OCI-LY1 (cell line): ENCODE data around the gene ASTE1.

Source experiments
- H2AFZ ChIP-seq: fragments of 200-600 bp; sonication (generic), shearing (Covaris generic); 2 replicates; pipeline ENCODE4 v1.6.0; 2014; ENCODE audit warnings: antibody characterized with exemption, mild to moderate bottlenecking, low read length
- H3F3A ChIP-seq: fragments of 200-600 bp; sonication (generic), shearing (Covaris generic); 2 replicates; pipeline ENCODE4 v1.6.0; 2014; ENCODE audit warnings: mild to moderate bottlenecking, antibody characterized with exemption, low read length, moderate library complexity; ENCODE audit not compliant: insufficient read depth
- H3K27ac ChIP-seq: fragments of 200-600 bp; sonication (generic); 2 replicates; pipeline ENCODE4 v1.5.1; 2014; ENCODE audit warnings: low read length, mixed run types, mild to moderate bottlenecking, low read depth; ENCODE audit not compliant: poor library complexity, severe bottlenecking
- H3K27me3 ChIP-seq: fragments of 200-600 bp; sonication (generic); 2 replicates; pipeline ENCODE4 v1.6.0; 2014; ENCODE audit warnings: antibody characterized with exemption, mild to moderate bottlenecking, low read length, moderate library complexity; ENCODE audit not compliant: insufficient read depth
- H3K36me3 ChIP-seq: fragments of 200-600 bp; sonication (generic); 2 replicates; pipeline ENCODE4 v1.6.1; 2014; ENCODE audit warnings: mild to moderate bottlenecking, antibody characterized with exemption, low read length, moderate library complexity, mixed read lengths; ENCODE audit not compliant: insufficient read depth
- H3K4me1 ChIP-seq: fragments of 200-600 bp; sonication (generic); 2 replicates; pipeline ENCODE4 v1.5.1; 2014; ENCODE audit warnings: mild to moderate bottlenecking, low read length, moderate library complexity; ENCODE audit not compliant: insufficient read depth, severe bottlenecking
- H3K4me2 ChIP-seq: fragments of 200-600 bp; sonication (generic), shearing (Covaris generic); 2 replicates; pipeline ENCODE4 v1.6.1; 2014; ENCODE audit warnings: low read length
- H3K4me3 ChIP-seq: fragments of 200-600 bp; sonication (generic); 2 replicates; pipeline ENCODE4 v1.5.1; 2014; ENCODE audit warnings: low read length, low read depth, mild to moderate bottlenecking, mixed read lengths; ENCODE audit not compliant: poor library complexity, severe bottlenecking
- H3K79me2 ChIP-seq: fragments of 200-600 bp; shearing (Covaris generic); 2 replicates; pipeline ENCODE4 v1.6.1; 2016; ENCODE audit warnings: mixed run types, low read length, mixed read lengths; ENCODE audit not compliant: insufficient read depth
- H3K9ac ChIP-seq: fragments of 200-600 bp; sonication (generic), shearing (Covaris generic); 2 replicates; pipeline ENCODE4 v1.6.1; 2014; ENCODE audit warnings: mild to moderate bottlenecking, low read length, mixed read lengths
- H3K9me2 ChIP-seq: fragments of 200-600 bp; sonication (generic), shearing (Covaris generic); 2 replicates; pipeline ENCODE4 v1.6.1; 2014; ENCODE audit warnings: low read depth, mild to moderate bottlenecking, low read length, mixed read lengths
- H3K9me3 ChIP-seq: fragments of 200-600 bp; shearing (Covaris generic); 2 replicates; pipeline ENCODE4 v1.6.1; 2014; ENCODE audit warnings: low read length, mixed read lengths
- H4K20me1 ChIP-seq: fragments of 200-600 bp; sonication (generic), shearing (Covaris generic); 2 replicates; pipeline ENCODE4 v1.6.0; 2016; ENCODE audit warnings: mild to moderate bottlenecking, low read length; ENCODE audit not compliant: insufficient read depth
- EZH2 ChIP-seq: fragments of 200-600 bp; sonication (generic), shearing (Covaris generic); IDR thresholded peaks from 2 replicates; pipeline ENCODE4 v1.8.0; 2017; ENCODE audit warnings: borderline replicate concordance, mixed run types, mild to moderate bottlenecking, antibody characterized with exemption, low read length, moderate library complexity, mixed read lengths
- TF ChIP-seq, protein P1 (sequence below): fragments of 200-600 bp; sonication (generic), shearing (Covaris generic); IDR thresholded peaks from 2 replicates; pipeline ENCODE4 v1.5.1; 2017; ENCODE audit warnings: mild to moderate bottlenecking, antibody characterized with exemption, low read length, moderate library complexity, mixed read lengths

Gene ASTE1

DNA sequence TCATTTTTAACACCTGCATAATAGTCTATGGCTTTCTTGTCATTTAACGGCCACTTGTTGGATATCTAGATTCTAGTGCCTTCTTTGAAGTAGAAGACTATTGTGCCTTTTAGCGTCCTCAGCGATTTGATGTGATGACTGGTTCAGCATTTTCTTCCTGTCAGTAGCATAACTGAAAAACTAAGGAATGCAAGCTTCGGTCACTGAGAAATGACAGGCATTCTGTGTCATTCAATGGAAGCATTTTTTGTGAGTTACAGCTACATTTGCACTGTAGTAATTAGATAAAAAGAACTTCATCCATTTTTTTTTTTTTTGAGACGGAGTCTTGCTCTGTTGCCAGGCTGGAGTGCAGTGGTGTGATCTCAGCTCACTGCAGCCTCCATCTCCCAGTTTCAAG, 10.4 kb upstream of the ASTE1 start:
- Histone ChIP-seq H2AFZ (no peak overlapping the region), H3K27ac (no peak overlapping the region), H3K4me2 (no peak overlapping the region)

DNA sequence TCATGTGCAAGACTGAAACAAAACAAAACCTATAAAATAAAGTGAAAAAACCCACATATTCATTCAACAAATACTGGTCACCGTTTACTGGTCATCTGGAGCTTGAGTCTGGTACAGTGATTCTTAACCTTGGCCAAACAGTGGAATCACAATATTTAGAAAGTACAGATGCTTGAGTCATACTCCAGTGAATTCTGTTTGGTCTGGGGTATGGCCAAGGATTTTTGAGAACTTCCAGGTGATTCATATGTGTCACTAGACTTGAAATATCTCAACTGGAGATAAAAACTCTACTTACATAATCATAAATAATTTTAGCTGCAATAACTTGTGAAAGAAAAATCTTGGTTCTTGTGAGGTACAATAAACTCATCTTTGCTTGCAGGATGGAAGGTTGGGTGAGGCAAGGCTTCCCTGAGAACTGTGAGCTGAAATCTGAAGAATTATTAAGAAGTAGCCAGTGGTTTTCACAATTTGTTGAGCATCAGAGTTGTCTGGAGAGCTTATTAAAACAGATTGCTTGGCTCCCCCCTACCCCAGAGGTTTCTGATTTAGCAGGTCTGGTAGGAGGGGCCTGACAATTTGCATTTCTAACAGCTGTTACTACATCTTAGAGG, 9.7 kb upstream of the ASTE1 start:
- Histone ChIP-seq H3K4me2 (no peak overlapping the region), H4K20me1 (no peaks in the 10 kb centered on the region), H3K79me2 (no peaks in the 10 kb centered on the region), H3K9ac (no peak overlapping the region), H3K27me3 (no peaks in the 10 kb centered on the region), H2AFZ (no peak overlapping the region), H3K9me2 (no peaks in the 10 kb centered on the region), H3K27ac (no peak overlapping the region), H3K4me3 (no peak overlapping the region), H3K4me1 (no peaks in the 10 kb centered on the region), H3K36me3 (no peaks in the 10 kb centered on the region), H3F3A (no peaks in the 10 kb centered on the region), H3K9me3 (no peaks in the 10 kb centered on the region)
- TF ChIP-seq, protein P1, sequence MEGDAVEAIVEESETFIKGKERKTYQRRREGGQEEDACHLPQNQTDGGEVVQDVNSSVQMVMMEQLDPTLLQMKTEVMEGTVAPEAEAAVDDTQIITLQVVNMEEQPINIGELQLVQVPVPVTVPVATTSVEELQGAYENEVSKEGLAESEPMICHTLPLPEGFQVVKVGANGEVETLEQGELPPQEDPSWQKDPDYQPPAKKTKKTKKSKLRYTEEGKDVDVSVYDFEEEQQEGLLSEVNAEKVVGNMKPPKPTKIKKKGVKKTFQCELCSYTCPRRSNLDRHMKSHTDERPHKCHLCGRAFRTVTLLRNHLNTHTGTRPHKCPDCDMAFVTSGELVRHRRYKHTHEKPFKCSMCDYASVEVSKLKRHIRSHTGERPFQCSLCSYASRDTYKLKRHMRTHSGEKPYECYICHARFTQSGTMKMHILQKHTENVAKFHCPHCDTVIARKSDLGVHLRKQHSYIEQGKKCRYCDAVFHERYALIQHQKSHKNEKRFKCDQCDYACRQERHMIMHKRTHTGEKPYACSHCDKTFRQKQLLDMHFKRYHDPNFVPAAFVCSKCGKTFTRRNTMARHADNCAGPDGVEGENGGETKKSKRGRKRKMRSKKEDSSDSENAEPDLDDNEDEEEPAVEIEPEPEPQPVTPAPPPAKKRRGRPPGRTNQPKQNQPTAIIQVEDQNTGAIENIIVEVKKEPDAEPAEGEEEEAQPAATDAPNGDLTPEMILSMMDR: no peak
- no peak for TF ChIP-seq EZH2

More for the DNA sequence above, 10.4 kb upstream of the ASTE1 start:
- no peaks in the 10 kb centered on the region for H4K20me1 ChIP-seq
- no peaks in the 10 kb centered on the region for H3K27me3 ChIP-seq
- TF ChIP-seq EZH2: no peak
- TF ChIP-seq, protein P1: no peak
- H3K36me3 ChIP-seq: no peaks in the 10 kb centered on the region
- no peaks in the 10 kb centered on the region for H3K9me2 ChIP-seq
- no peaks in the 10 kb centered on the region for H3K9me3 ChIP-seq
- no peaks in the 10 kb centered on the region for H3F3A ChIP-seq
- no peak overlapping the region for H3K9ac ChIP-seq
- peaks cover 3% of the 10 kb centered on the region for H3K4me1 ChIP-seq
- no peak overlapping the region for H3K4me3 ChIP-seq
- no peaks in the 10 kb centered on the region for H3K79me2 ChIP-seq

GRCh38 chr3:131033480-131034080, 7.0 kb upstream of the ASTE1 start:
- TF ChIP-seq, protein P1: peak; percentile 87
- TF ChIP-seq EZH2: no peak
- H3K4me2 ChIP-seq: no peak overlapping the region

More at GRCh38 chr3:131033480-131034080, 7.0 kb upstream of the ASTE1 start:
- Histone ChIP-seq H3K27ac (no peak overlapping the region), H3K27me3 (no peaks in the 10 kb centered on the region), H3K36me3 (no peaks in the 10 kb centered on the region), H2AFZ (no peak overlapping the region), H3K4me3 (no peak overlapping the region), H3F3A (no peaks in the 10 kb centered on the region), H3K9ac (no peak overlapping the region), H3K4me1 (no peaks in the 10 kb centered on the region), H3K9me3 (no peaks in the 10 kb centered on the region), H3K9me2 (no peaks in the 10 kb centered on the region), H4K20me1 (no peaks in the 10 kb centered on the region), H3K79me2 (no peaks in the 10 kb centered on the region)
